Measurements from ENCODE around the gene HMGCS1.

HMGCS1 gene

GRCh38 chr5:43244823-43245565 lies 68.2 kb downstream of the HMGCS1 start:
- DNase-seq (ENCODE audit: extremely low spot score) = no peak
- CTCF ChIA-PET = no interaction called here
- POLR2A ChIA-PET = no interaction called here
- no peak for TF ChIP-seq ZNF384 (IDR thresholded peaks at IDR 0.05)
- no peak for TF ChIP-seq PKNOX1 (IDR thresholded peaks at IDR 0.05)
- TF ChIP-seq ELF4 (IDR thresholded peaks at IDR 0.05) = no peak
- no peak for TF ChIP-seq SP1 (IDR thresholded peaks at IDR 0.05)
- no peak for TF ChIP-seq FOXM1 (IDR thresholded peaks at IDR 0.05; ENCODE audit: borderline replicate concordance)
- TF ChIP-seq SUZ12 (IDR thresholded peaks at IDR 0.05) = no peak
- TF ChIP-seq FOXK2 (IDR thresholded peaks at IDR 0.05) = no peak
- no peak for TF ChIP-seq LEF1 (IDR thresholded peaks at IDR 0.05; ENCODE audit: borderline replicate concordance)
- no peak for TF ChIP-seq ARNT (IDR thresholded peaks at IDR 0.05)
- no peak for TF ChIP-seq CTBP1 (IDR thresholded peaks at IDR 0.05; ENCODE audit: borderline replicate concordance)
- no peak for TF ChIP-seq TARDBP (IDR thresholded peaks at IDR 0.05)
- no peak for TF ChIP-seq NFRKB (IDR thresholded peaks at IDR 0.05)
- no peak for TF ChIP-seq FOXA1 (IDR thresholded peaks at IDR 0.05)
- no peak for TF ChIP-seq HDGF (IDR thresholded peaks at IDR 0.05; ENCODE audit: borderline replicate concordance)
- no peak for TF ChIP-seq BHLHE40 (IDR thresholded peaks at IDR 0.05; ENCODE audit: borderline replicate concordance)

GRCh38 chr5:43243270-43243669 lies 69.9 kb downstream of the HMGCS1 start:
- POLR2A ChIA-PET = no interaction called here
- CTCF ChIA-PET = no interaction called here
- no peak for DNase-seq (ENCODE audit: extremely low spot score)
- TF ChIP-seq BHLHE40 (IDR thresholded peaks at IDR 0.05; ENCODE audit: borderline replicate concordance) (no peak), LEF1 (IDR thresholded peaks at IDR 0.05; ENCODE audit: borderline replicate concordance) (no peak), SUZ12 (IDR thresholded peaks at IDR 0.05) (no peak)

DNA sequence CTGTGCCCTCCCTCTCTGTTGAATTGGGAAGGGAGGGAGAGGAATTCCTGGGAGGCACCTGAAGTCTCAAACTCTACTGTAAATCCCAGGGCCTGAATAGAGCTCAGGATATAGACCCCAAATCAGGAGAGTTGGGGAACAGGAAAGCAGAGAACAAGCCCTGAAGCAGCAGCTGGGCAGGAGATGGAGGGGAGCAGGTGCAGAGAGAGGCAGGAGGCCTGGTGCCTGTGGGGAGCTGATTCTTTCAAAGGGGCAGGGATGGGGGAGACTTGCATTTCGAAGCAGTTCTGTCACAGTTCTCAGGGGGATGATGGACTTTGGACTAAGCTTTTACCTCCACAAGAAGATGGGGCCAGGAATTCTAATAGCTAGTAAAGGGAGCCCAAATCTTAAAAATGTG lies 71.0 kb downstream of the HMGCS1 start:
- CTCF ChIA-PET = interaction anchor here (1.0 kb wide), 1 partner anchor 26 kb away, joined by 3 read pairs; no protein-coding TSS in a partner anchor
- POLR2A ChIA-PET = interaction anchor here (1.1 kb wide), 1 partner anchor 241 kb away, joined by 4 read pairs; the partner anchor contains the start of gene TMEM267
- TF ChIP-seq FOXK2 (IDR thresholded peaks at IDR 0.05) (no peak), TARDBP (IDR thresholded peaks at IDR 0.05) (no peak), PKNOX1 (IDR thresholded peaks at IDR 0.05) (no peak), NFRKB (IDR thresholded peaks at IDR 0.05) (no peak), CTBP1 (IDR thresholded peaks at IDR 0.05; ENCODE audit: borderline replicate concordance) (no peak), ARNT (IDR thresholded peaks at IDR 0.05) (no peak), ZNF384 (IDR thresholded peaks at IDR 0.05) (no peak), FOXM1 (IDR thresholded peaks at IDR 0.05; ENCODE audit: borderline replicate concordance) (no peak), L3MBTL2 (conservative IDR thresholded peaks at IDR 0.05) (no peak), LEF1 (IDR thresholded peaks at IDR 0.05; ENCODE audit: borderline replicate concordance) (no peak), HDGF (IDR thresholded peaks at IDR 0.05; ENCODE audit: borderline replicate concordance) (no peak), SP1 (IDR thresholded peaks at IDR 0.05) (no peak), FOXA1 (IDR thresholded peaks at IDR 0.05) (no peak), ELF4 (IDR thresholded peaks at IDR 0.05) (no peak), SUZ12 (IDR thresholded peaks at IDR 0.05) (no peak), BHLHE40 (IDR thresholded peaks at IDR 0.05; ENCODE audit: borderline replicate concordance) (no peak)
- DNase-seq (ENCODE audit: extremely low spot score) = no peak

Measured in HEK293T (cell line).